ENCODE measurements around the gene LIPJ.

LIPJ gene

GRCh38 chr10:88608052-88608732 is 21.6 kb downstream of the LIPJ start:
- DNase-seq = no peak

- no peak for DNase-seq
Observed at GRCh38 chr10:88608780-88609179, 22.2 kb downstream of the LIPJ start.

- DNase-seq = no peak
Observed at GRCh38 chr10:88616250-88616977, 29.9 kb downstream of the LIPJ start.

GRCh38 chr10:88617772-88618300 is 31.3 kb downstream of the LIPJ start:
- DNase-seq = no peak

- no peak for DNase-seq
Observed at GRCh38 chr10:88618496-88618895, 31.9 kb downstream of the LIPJ start.

- DNase-seq = no peak
Observed at GRCh38 chr10:88620441-88620840, 33.9 kb downstream of the LIPJ start.

- DNase-seq = no peak
Observed at GRCh38 chr10:88623835-88624234, 37.3 kb downstream of the LIPJ start.

GRCh38 chr10:88624840-88625239 is 38.3 kb downstream of the LIPJ start:
- no peak for DNase-seq

- DNase-seq = no peak
Observed at GRCh38 chr10:88640186-88640585, 53.6 kb downstream of the LIPJ start.

GRCh38 chr10:88642209-88642608 is 55.6 kb downstream of the LIPJ start:
- DNase-seq = no peak

- DNase-seq = no peak
Observed at GRCh38 chr10:88642963-88643362, 56.4 kb downstream of the LIPJ start.

- DNase-seq = no peak
Observed at GRCh38 chr10:88647061-88647615, 60.6 kb downstream of the LIPJ start.

GRCh38 chr10:88651101-88651551 is 64.6 kb downstream of the LIPJ start:
- no peak for DNase-seq

GRCh38 chr10:88652616-88653015 is 66.1 kb downstream of the LIPJ start:
- no peak for DNase-seq

Measured in NCI-H1930 (cell line).